ENCODE measurements around the gene FBXO48. TPM values are rescaled to one million over a fixed set of nuclear protein-coding genes. Genes with fewer than 3 reads are reported as not detected.

FBXO48 gene
- polyA plus RNA-seq, 1 of the 3 experiments (the other 2 are of a cell fraction), result 0.30 TPM

DNA sequence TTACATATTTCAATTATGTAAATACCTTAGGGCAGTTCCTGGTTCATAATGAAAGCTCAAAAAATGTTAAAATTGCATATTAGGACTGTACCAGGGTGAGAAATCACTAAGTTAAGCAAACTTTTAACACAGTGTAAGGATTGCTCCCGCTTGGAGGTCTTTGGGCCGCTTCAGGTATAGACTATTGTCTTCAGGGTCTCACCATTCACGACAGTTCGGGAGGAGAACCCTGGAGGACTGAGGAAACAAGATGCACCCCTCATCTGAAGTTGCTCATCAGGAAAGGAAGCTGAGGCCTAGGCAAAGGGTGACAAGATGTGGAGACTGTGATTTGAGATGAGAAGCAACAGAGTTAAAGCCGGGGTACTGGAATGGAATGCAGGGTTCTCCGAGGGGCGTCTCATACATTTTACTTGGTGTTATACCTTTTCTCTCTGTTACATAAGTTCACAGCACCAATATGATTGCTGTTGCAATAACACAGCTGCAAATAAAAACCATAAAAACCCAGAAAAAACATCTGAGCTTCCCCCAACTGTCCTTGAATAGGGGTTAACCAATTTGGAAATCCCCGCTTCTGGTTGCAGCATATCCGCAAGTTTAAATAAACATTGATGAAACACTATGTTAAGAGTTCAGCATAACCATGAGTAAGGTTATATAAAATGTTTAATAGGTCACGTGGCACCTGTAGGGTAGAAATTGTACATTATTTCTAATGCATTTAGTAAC lies 40.1 kb downstream of the FBXO48 start:
- Histone ChIP-seq H3K9ac (no peak overlapping the region), H3K9me3 (no peaks in the 10 kb centered on the region), H3K4me3 (ENCODE audit: low read depth in 2 of 2, low read length in 1 of 2) (no peak overlapping the region), H3K36me3 (replicated peaks in 1 of 2; ENCODE audit: control insufficient read depth in 1 of 2, insufficient read depth in 2 of 2, low read length in 1 of 2) (no peaks in the 10 kb centered on the region), H3F3A (replicated peaks; ENCODE audit: insufficient read depth) (no peaks in the 10 kb centered on the region), H3K27ac (ENCODE audit: low read depth in 2 of 2, low read length in 1 of 2) (no peak overlapping the region), H3K4me2 (no peak overlapping the region), H2AFZ (ENCODE audit: low read depth) (no peak overlapping the region), H3K9me2 (no peaks in the 10 kb centered on the region), H3K27me3 (ENCODE audit: insufficient read depth) (no peaks in the 10 kb centered on the region), H3K4me1 (ENCODE audit: control insufficient read depth in 1 of 2, insufficient read depth in 2 of 2, low read depth in 1 of 2, low read length in 1 of 2) (no peaks in the 10 kb centered on the region), H3K79me2 (ENCODE audit: insufficient read depth) (no peaks in the 10 kb centered on the region), H4K20me1 (ENCODE audit: insufficient read depth) (no peaks in the 10 kb centered on the region)
- CTCF ChIA-PET, result interaction anchor here (2.2 to 2.3 kb wide), 2 partner anchors 14 kb away, joined by 7 to 16 read pairs; no protein-coding TSS in a partner anchor
- no peak for TF ChIP-seq JUND (IDR thresholded peaks at IDR 0.05)
- no peak for TF ChIP-seq SIN3A (IDR thresholded peaks at IDR 0.05; ENCODE audit: borderline replicate concordance, low read depth, low read length)
- TF ChIP-seq RCOR1 (IDR thresholded peaks at IDR 0.05; ENCODE audit: low read length), result no peak
- TF ChIP-seq YY1 (IDR thresholded peaks at IDR 0.05; ENCODE audit: low read depth), result no peak
- TF ChIP-seq, protein P1, sequence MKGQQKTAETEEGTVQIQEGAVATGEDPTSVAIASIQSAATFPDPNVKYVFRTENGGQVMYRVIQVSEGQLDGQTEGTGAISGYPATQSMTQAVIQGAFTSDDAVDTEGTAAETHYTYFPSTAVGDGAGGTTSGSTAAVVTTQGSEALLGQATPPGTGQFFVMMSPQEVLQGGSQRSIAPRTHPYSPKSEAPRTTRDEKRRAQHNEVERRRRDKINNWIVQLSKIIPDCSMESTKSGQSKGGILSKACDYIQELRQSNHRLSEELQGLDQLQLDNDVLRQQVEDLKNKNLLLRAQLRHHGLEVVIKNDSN (IDR thresholded peaks at IDR 0.05; ENCODE audit: borderline replicate concordance, low read depth), result no peak
- no peak for DNase-seq
- WGBS (ENCODE audit: low lambda C conversion rate), result 71% methylated on average over 10 of the region's 10 CpGs
- POLR2A ChIA-PET, result no interaction called here

DNA sequence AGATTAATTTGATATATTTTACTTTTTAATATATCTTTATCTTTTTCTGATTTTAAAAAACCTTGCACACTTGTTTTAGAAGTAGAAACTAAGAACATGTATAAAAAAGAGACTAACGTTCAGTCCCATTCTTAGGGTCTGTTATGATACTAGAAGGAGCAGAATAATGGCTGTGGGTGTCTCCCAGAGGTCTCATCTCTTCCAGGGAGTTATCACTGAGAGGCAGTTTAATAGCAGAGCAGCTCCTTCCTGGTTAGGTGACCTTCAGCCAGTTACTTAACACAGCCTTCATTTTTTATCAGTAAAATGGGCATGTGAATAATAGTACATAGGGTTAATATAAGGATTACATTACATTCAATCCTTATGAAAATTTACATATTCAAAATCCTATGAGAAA lies 40.6 kb downstream of the FBXO48 start:
- Histone ChIP-seq H3K9me2 (no peaks in the 10 kb centered on the region), H3K27me3 (ENCODE audit: insufficient read depth) (no peaks in the 10 kb centered on the region), H3K4me3 (ENCODE audit: low read depth in 2 of 2, low read length in 1 of 2) (no peak overlapping the region), H3K4me2 (no peak overlapping the region), H3F3A (replicated peaks; ENCODE audit: insufficient read depth) (no peaks in the 10 kb centered on the region), H3K27ac (ENCODE audit: low read depth in 2 of 2, low read length in 1 of 2) (no peak overlapping the region), H3K4me1 (ENCODE audit: control insufficient read depth in 1 of 2, insufficient read depth in 2 of 2, low read depth in 1 of 2, low read length in 1 of 2) (no peaks in the 10 kb centered on the region), H4K20me1 (ENCODE audit: insufficient read depth) (no peaks in the 10 kb centered on the region), H3K36me3 (replicated peaks in 1 of 2; ENCODE audit: control insufficient read depth in 1 of 2, insufficient read depth in 2 of 2, low read length in 1 of 2) (no peaks in the 10 kb centered on the region), H3K9me3 (no peaks in the 10 kb centered on the region), H3K79me2 (ENCODE audit: insufficient read depth) (no peaks in the 10 kb centered on the region), H2AFZ (ENCODE audit: low read depth) (no peak overlapping the region), H3K9ac (no peak overlapping the region)
- POLR2A ChIA-PET, result no interaction called here
- 46% methylated on average over 1 of the region's 1 CpG for WGBS (ENCODE audit: low lambda C conversion rate)
- DNase-seq, result no peak
- TF ChIP-seq FOXM1 (IDR thresholded peaks at IDR 0.05; ENCODE audit: low read depth), result no peak
- no peak for TF ChIP-seq TAF1 (IDR thresholded peaks at IDR 0.05; ENCODE audit: borderline replicate concordance, low read depth, low read length)
- TF ChIP-seq, protein P2, sequence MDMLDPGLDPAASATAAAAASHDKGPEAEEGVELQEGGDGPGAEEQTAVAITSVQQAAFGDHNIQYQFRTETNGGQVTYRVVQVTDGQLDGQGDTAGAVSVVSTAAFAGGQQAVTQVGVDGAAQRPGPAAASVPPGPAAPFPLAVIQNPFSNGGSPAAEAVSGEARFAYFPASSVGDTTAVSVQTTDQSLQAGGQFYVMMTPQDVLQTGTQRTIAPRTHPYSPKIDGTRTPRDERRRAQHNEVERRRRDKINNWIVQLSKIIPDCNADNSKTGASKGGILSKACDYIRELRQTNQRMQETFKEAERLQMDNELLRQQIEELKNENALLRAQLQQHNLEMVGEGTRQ (IDR thresholded peaks at IDR 0.05; ENCODE audit: borderline replicate concordance, low read depth, low read length), result no peak
- TF ChIP-seq SMC3 (IDR thresholded peaks at IDR 0.05; ENCODE audit: low read depth, low read length), result no peak
- no peak for TF ChIP-seq MEF2A (IDR thresholded peaks at IDR 0.05; ENCODE audit: borderline replicate concordance, low read depth)
- TF ChIP-seq SIN3A (IDR thresholded peaks at IDR 0.05; ENCODE audit: borderline replicate concordance, low read depth, low read length), result no peak
- TF ChIP-seq ELF1 (IDR thresholded peaks at IDR 0.05), result no peak
- TF ChIP-seq TCF12 (IDR thresholded peaks at IDR 0.05), result no peak
- no peak for TF ChIP-seq NFIC (IDR thresholded peaks at IDR 0.05; ENCODE audit: borderline replicate concordance)
- TF ChIP-seq, protein P1 (IDR thresholded peaks at IDR 0.05; ENCODE audit: borderline replicate concordance, low read depth), result no peak
- TF ChIP-seq, protein P3, sequence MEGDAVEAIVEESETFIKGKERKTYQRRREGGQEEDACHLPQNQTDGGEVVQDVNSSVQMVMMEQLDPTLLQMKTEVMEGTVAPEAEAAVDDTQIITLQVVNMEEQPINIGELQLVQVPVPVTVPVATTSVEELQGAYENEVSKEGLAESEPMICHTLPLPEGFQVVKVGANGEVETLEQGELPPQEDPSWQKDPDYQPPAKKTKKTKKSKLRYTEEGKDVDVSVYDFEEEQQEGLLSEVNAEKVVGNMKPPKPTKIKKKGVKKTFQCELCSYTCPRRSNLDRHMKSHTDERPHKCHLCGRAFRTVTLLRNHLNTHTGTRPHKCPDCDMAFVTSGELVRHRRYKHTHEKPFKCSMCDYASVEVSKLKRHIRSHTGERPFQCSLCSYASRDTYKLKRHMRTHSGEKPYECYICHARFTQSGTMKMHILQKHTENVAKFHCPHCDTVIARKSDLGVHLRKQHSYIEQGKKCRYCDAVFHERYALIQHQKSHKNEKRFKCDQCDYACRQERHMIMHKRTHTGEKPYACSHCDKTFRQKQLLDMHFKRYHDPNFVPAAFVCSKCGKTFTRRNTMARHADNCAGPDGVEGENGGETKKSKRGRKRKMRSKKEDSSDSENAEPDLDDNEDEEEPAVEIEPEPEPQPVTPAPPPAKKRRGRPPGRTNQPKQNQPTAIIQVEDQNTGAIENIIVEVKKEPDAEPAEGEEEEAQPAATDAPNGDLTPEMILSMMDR (IDR thresholded peaks at IDR 0.05), result no peak
- TF ChIP-seq EP300 (IDR thresholded peaks at IDR 0.05; ENCODE audit: borderline replicate concordance in 1 of 2, low read depth in 1 of 2, low read length in 1 of 2), result no peak
- TF ChIP-seq FOSL2 (IDR thresholded peaks at IDR 0.05; ENCODE audit: borderline replicate concordance, low read depth), result no peak
- TF ChIP-seq NRF1 (IDR thresholded peaks at IDR 0.05; ENCODE audit: low read depth, low read length), result no peak
- no peak for TF ChIP-seq POLR2AphosphoS5 (IDR thresholded peaks at IDR 0.05; ENCODE audit: low read depth, low read length)
- TF ChIP-seq RFX5 (IDR thresholded peaks at IDR 0.05; ENCODE audit: low read length), result no peak
- no peak for TF ChIP-seq TEAD4 (IDR thresholded peaks at IDR 0.05; ENCODE audit: borderline replicate concordance, insufficient read depth)
- TF ChIP-seq JUND (IDR thresholded peaks at IDR 0.05), result no peak
- CTCF ChIA-PET, result interaction anchor here (2.2 kb wide), 1 partner anchor 14 kb away, joined by 7 read pairs; no protein-coding TSS in a partner anchor

Measured in SK-N-SH (cell line).